Measurements from ENCODE around the gene ESR1.

Gene ESR1

DNA sequence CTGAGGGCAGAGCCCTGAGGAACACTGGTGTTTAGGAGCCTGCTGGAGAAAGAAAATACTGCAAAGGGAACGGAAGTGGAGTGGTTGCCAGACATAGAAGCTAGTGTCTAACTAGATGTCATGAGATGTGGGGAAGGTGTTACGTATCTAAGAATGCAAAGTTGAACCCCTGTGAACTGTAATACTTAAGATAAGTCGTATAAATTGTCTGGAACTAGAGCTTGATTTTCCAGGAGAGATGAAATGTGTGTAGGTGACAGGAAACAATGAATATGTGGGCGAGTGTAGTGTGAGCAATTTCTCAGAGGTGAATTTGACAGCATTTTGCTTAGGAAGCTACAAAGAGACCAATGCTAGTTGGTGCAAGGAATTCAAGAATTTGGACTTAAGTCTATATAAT is 27.9 kb downstream of the ESR1 start:
- no peak overlapping the region for H3K23ac ChIP-seq (ENCODE audit: low read depth, low read length, poor library complexity)
- H3K79me1 ChIP-seq (ENCODE audit: low read depth, low read length): no peaks in the 10 kb centered on the region
- no peak overlapping the region for H2BK12ac ChIP-seq (ENCODE audit: low read length)
- H2BK120ac ChIP-seq (ENCODE audit: low read depth, low read length): no peak overlapping the region
- no peak overlapping the region for H3K9ac ChIP-seq (ENCODE audit: low read depth, low read length, poor library complexity)
- H3K27me3 ChIP-seq (ENCODE audit: control insufficient read depth in 3 of 3, insufficient read depth in 3 of 3, low read depth in 1 of 3, low read length in 3 of 3): no peaks in the 10 kb centered on the region
- H3K4me3 ChIP-seq (ENCODE audit: low read length in 2 of 2): no peak overlapping the region
- H4K91ac ChIP-seq (ENCODE audit: low read depth, low read length, poor library complexity): no peak overlapping the region
- H3K27ac ChIP-seq (replicated peaks; ENCODE audit: low read length): no peak overlapping the region
- no peak overlapping the region for H3K14ac ChIP-seq (ENCODE audit: low read length)
- no peak overlapping the region for H4K8ac ChIP-seq (ENCODE audit: low read depth, low read length)
- no peaks in the 10 kb centered on the region for H3K9me3 ChIP-seq (replicated peaks in 1 of 2; ENCODE audit: control insufficient read depth in 2 of 2, insufficient read depth in 1 of 2, low read depth in 1 of 2, low read length in 2 of 2)
- no peak overlapping the region for H3K18ac ChIP-seq (ENCODE audit: low read length)
- no peak overlapping the region for H2BK15ac ChIP-seq (ENCODE audit: low read length)
- no peaks in the 10 kb centered on the region for H3K36me3 ChIP-seq (replicated peaks in 1 of 2; ENCODE audit: control insufficient read depth in 2 of 2, insufficient read depth in 2 of 2, low read length in 2 of 2)
- WGBS, 2 donors (ENCODE audit: extremely low coverage in 2 of 2, insufficient read length in 2 of 2, insufficient replicate concordance in 1 of 2): no CpG with 5 or more reads among the region's 4 CpGs
- H2BK5ac ChIP-seq (ENCODE audit: low read length): no peak overlapping the region
- H3K4me1 ChIP-seq (ENCODE audit: control insufficient read depth in 2 of 2, insufficient read depth in 1 of 2, low read depth in 1 of 2, low read length in 2 of 2): no peaks in the 10 kb centered on the region
- no peak overlapping the region for H3K4me2 ChIP-seq (ENCODE audit: insufficient read depth, low read length, poor library complexity, severe bottlenecking)
- no peak overlapping the region for H2AFZ ChIP-seq (ENCODE audit: low read length)
- H2AK5ac ChIP-seq (ENCODE audit: low read depth, low read length): no peak overlapping the region
- H3K4ac ChIP-seq (ENCODE audit: low read length): no peak overlapping the region
- DNase-seq (ENCODE audit: low spot score): no peak

GRCh38 chr6:151837223-151837622 is 29.7 kb downstream of the ESR1 start:
- no peak overlapping the region for H2BK5ac ChIP-seq (ENCODE audit: low read length)
- H3K9me3 ChIP-seq (replicated peaks in 1 of 2; ENCODE audit: control insufficient read depth in 2 of 2, insufficient read depth in 1 of 2, low read depth in 1 of 2, low read length in 2 of 2): no peaks in the 10 kb centered on the region
- DNase-seq (ENCODE audit: low spot score): no peak
- no peak overlapping the region for H3K18ac ChIP-seq (ENCODE audit: low read length)
- no CpG with 5 or more reads among the region's 5 CpGs for WGBS, 2 donors (ENCODE audit: extremely low coverage in 2 of 2, insufficient read length in 2 of 2, insufficient replicate concordance in 1 of 2)
- no peak overlapping the region for H4K8ac ChIP-seq (ENCODE audit: low read depth, low read length)
- no peaks in the 10 kb centered on the region for H3K79me1 ChIP-seq (ENCODE audit: low read depth, low read length)
- H3K27ac ChIP-seq (replicated peaks; ENCODE audit: low read length): no peak overlapping the region
- H3K14ac ChIP-seq (ENCODE audit: low read length): no peak overlapping the region
- H3K23ac ChIP-seq (ENCODE audit: low read depth, low read length, poor library complexity): no peak overlapping the region
- H3K27me3 ChIP-seq (ENCODE audit: control insufficient read depth in 3 of 3, insufficient read depth in 3 of 3, low read depth in 1 of 3, low read length in 3 of 3): no peaks in the 10 kb centered on the region
- no peaks in the 10 kb centered on the region for H3K36me3 ChIP-seq (replicated peaks in 1 of 2; ENCODE audit: control insufficient read depth in 2 of 2, insufficient read depth in 2 of 2, low read length in 2 of 2)
- H2AFZ ChIP-seq (ENCODE audit: low read length): no peak overlapping the region
- H2AK5ac ChIP-seq (ENCODE audit: low read depth, low read length): no peak overlapping the region
- H2BK120ac ChIP-seq (ENCODE audit: low read depth, low read length): no peak overlapping the region
- H3K4ac ChIP-seq (ENCODE audit: low read length): no peak overlapping the region
- no peak overlapping the region for H3K4me2 ChIP-seq (ENCODE audit: insufficient read depth, low read length, poor library complexity, severe bottlenecking)
- H4K91ac ChIP-seq (ENCODE audit: low read depth, low read length, poor library complexity): no peak overlapping the region
- H2BK15ac ChIP-seq (ENCODE audit: low read length): no peak overlapping the region
- no peaks in the 10 kb centered on the region for H3K4me1 ChIP-seq (ENCODE audit: control insufficient read depth in 2 of 2, insufficient read depth in 1 of 2, low read depth in 1 of 2, low read length in 2 of 2)
- H3K9ac ChIP-seq (ENCODE audit: low read depth, low read length, poor library complexity): no peak overlapping the region
- H2BK12ac ChIP-seq (ENCODE audit: low read length): no peak overlapping the region
- H3K4me3 ChIP-seq (ENCODE audit: low read length in 2 of 2): no peak overlapping the region

- H3K14ac ChIP-seq (ENCODE audit: low read length): no peak overlapping the region
- H3K4ac ChIP-seq (ENCODE audit: low read length): no peak overlapping the region
- H3K9ac ChIP-seq (ENCODE audit: low read depth, low read length, poor library complexity): no peak overlapping the region
- no peaks in the 10 kb centered on the region for H3K79me1 ChIP-seq (ENCODE audit: low read depth, low read length)
- no peaks in the 10 kb centered on the region for H3K4me1 ChIP-seq (ENCODE audit: control insufficient read depth in 2 of 2, insufficient read depth in 1 of 2, low read depth in 1 of 2, low read length in 2 of 2)
- H4K91ac ChIP-seq (ENCODE audit: low read depth, low read length, poor library complexity): no peak overlapping the region
- no peak overlapping the region for H3K4me2 ChIP-seq (ENCODE audit: insufficient read depth, low read length, poor library complexity, severe bottlenecking)
- no peak for DNase-seq (ENCODE audit: low spot score)
- H4K8ac ChIP-seq (ENCODE audit: low read depth, low read length): no peak overlapping the region
- H2AK5ac ChIP-seq (ENCODE audit: low read depth, low read length): no peak overlapping the region
- H2BK15ac ChIP-seq (ENCODE audit: low read length): no peak overlapping the region
- no peaks in the 10 kb centered on the region for H3K9me3 ChIP-seq (replicated peaks in 1 of 2; ENCODE audit: control insufficient read depth in 2 of 2, insufficient read depth in 1 of 2, low read depth in 1 of 2, low read length in 2 of 2)
- no peak overlapping the region for H3K23ac ChIP-seq (ENCODE audit: low read depth, low read length, poor library complexity)
- no peak overlapping the region for H3K27ac ChIP-seq (replicated peaks; ENCODE audit: low read length)
- WGBS, 2 donors (ENCODE audit: extremely low coverage in 2 of 2, insufficient read length in 2 of 2, insufficient replicate concordance in 1 of 2): no CpG with 5 or more reads among the region's 2 CpGs
- no peak overlapping the region for H2BK5ac ChIP-seq (ENCODE audit: low read length)
- no peak overlapping the region for H2BK12ac ChIP-seq (ENCODE audit: low read length)
- no peak overlapping the region for H3K18ac ChIP-seq (ENCODE audit: low read length)
- H3K27me3 ChIP-seq (ENCODE audit: control insufficient read depth in 3 of 3, insufficient read depth in 3 of 3, low read depth in 1 of 3, low read length in 3 of 3): no peaks in the 10 kb centered on the region
- no peak overlapping the region for H2AFZ ChIP-seq (ENCODE audit: low read length)
- no peaks in the 10 kb centered on the region for H3K36me3 ChIP-seq (replicated peaks in 1 of 2; ENCODE audit: control insufficient read depth in 2 of 2, insufficient read depth in 2 of 2, low read length in 2 of 2)
- no peak overlapping the region for H2BK120ac ChIP-seq (ENCODE audit: low read depth, low read length)
- H3K4me3 ChIP-seq (ENCODE audit: low read length in 2 of 2): no peak overlapping the region
Measured at GRCh38 chr6:151842816-151843215, 35.3 kb downstream of the ESR1 start.

GRCh38 chr6:151847064-151847463 is 39.6 kb downstream of the ESR1 start:
- Histone ChIP-seq H4K91ac (ENCODE audit: low read depth, low read length, poor library complexity) (no peak overlapping the region), H3K14ac (ENCODE audit: low read length) (no peak overlapping the region), H3K9ac (ENCODE audit: low read depth, low read length, poor library complexity) (no peak overlapping the region), H3K9me3 (replicated peaks in 1 of 2; ENCODE audit: control insufficient read depth in 2 of 2, insufficient read depth in 1 of 2, low read depth in 1 of 2, low read length in 2 of 2) (no peaks in the 10 kb centered on the region), H2AFZ (ENCODE audit: low read length) (no peak overlapping the region), H3K23ac (ENCODE audit: low read depth, low read length, poor library complexity) (no peak overlapping the region), H3K27ac (replicated peaks; ENCODE audit: low read length) (no peak overlapping the region), H2BK120ac (ENCODE audit: low read depth, low read length) (no peak overlapping the region), H3K4ac (ENCODE audit: low read length) (no peak overlapping the region), H4K8ac (ENCODE audit: low read depth, low read length) (no peak overlapping the region), H3K18ac (ENCODE audit: low read length) (no peak overlapping the region), H3K4me2 (ENCODE audit: insufficient read depth, low read length, poor library complexity, severe bottlenecking) (no peak overlapping the region), H3K27me3 (ENCODE audit: control insufficient read depth in 3 of 3, insufficient read depth in 3 of 3, low read depth in 1 of 3, low read length in 3 of 3) (no peaks in the 10 kb centered on the region), H3K79me1 (ENCODE audit: low read depth, low read length) (no peaks in the 10 kb centered on the region), H2BK5ac (ENCODE audit: low read length) (no peak overlapping the region), H2AK5ac (ENCODE audit: low read depth, low read length) (no peak overlapping the region), H3K4me1 (ENCODE audit: control insufficient read depth in 2 of 2, insufficient read depth in 1 of 2, low read depth in 1 of 2, low read length in 2 of 2) (no peaks in the 10 kb centered on the region), H2BK15ac (ENCODE audit: low read length) (no peak overlapping the region), H3K4me3 (ENCODE audit: low read length in 2 of 2) (no peak overlapping the region), H2BK12ac (ENCODE audit: low read length) (no peak overlapping the region), H3K36me3 (replicated peaks in 1 of 2; ENCODE audit: control insufficient read depth in 2 of 2, insufficient read depth in 2 of 2, low read length in 2 of 2) (no peaks in the 10 kb centered on the region)
- no CpG with 5 or more reads among the region's 1 CpG for WGBS, 2 donors (ENCODE audit: extremely low coverage in 2 of 2, insufficient read length in 2 of 2, insufficient replicate concordance in 1 of 2)
- peak; percentile 43 for DNase-seq (ENCODE audit: low spot score)

All from neuronal stem cell (in vitro differentiated cells).